T-helper 17 cell (primary cell): ENCODE measurements around the gene PTGDR. TPM values are rescaled to one million over a fixed set of nuclear protein-coding genes. Genes with fewer than 3 reads are reported as not detected.
A peak's percentile ranks its signal among the peaks of the same experiment; 100 is the strongest.

ENCODE experiments used
- ATAC-seq: fragments of 150-1000 bp; cut with Tn5 transposase; 2 replicates; pipeline ENCODE4 v1.10.0; 2021; ENCODE audit warnings: mild to moderate bottlenecking, moderate library complexity
- DNase-seq, 3 donors: peaks; one replicate each; pipeline versions ENCODE4 v3.0.0 to v3.0.0-alpha.2; 2020 to 2021
- H3K9me3 ChIP-seq: one replicate; pipeline ENCODE4 v1.7.0; 2013; ENCODE audit warnings: low read length, mild to moderate bottlenecking; ENCODE audit not compliant: control insufficient read depth, poor library complexity, severe bottlenecking
- H3K27ac Mint-ChIP-seq: one replicate; pipeline ENCODE4 v1.8.0; 2022; ENCODE audit warnings: mild to moderate bottlenecking, moderate library complexity, mixed read lengths
- H3K27me3 Mint-ChIP-seq: one replicate; pipeline ENCODE4 v1.8.0; 2022; ENCODE audit warnings: mixed read lengths
- H3K36me3 Mint-ChIP-seq: one replicate; pipeline ENCODE4 v1.8.0; 2022; ENCODE audit warnings: low read depth, mixed read lengths
- H3K4me1 Mint-ChIP-seq: one replicate; pipeline ENCODE4 v1.8.0; 2022; ENCODE audit warnings: mild to moderate bottlenecking, mixed read lengths
- H3K4me3 Mint-ChIP-seq: one replicate; pipeline ENCODE4 v1.8.0; 2022; ENCODE audit warnings: mild to moderate bottlenecking, moderate library complexity, mixed read lengths
- total RNA-seq, 4 donors: library from RNA in 2 of 4; stranded (reverse) in 2 of 4; gene quantifications; one replicate each; pipeline ENCODE4 v1.2.3 and lab custom pipeline; 2022 to 2026

PTGDR gene, protein sequence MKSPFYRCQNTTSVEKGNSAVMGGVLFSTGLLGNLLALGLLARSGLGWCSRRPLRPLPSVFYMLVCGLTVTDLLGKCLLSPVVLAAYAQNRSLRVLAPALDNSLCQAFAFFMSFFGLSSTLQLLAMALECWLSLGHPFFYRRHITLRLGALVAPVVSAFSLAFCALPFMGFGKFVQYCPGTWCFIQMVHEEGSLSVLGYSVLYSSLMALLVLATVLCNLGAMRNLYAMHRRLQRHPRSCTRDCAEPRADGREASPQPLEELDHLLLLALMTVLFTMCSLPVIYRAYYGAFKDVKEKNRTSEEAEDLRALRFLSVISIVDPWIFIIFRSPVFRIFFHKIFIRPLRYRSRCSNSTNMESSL
- total RNA-seq (1 to 10 TPM; 2.5 to 3.7 TPM), total RNA-seq (lab: John Stamatoyannopoulos, UW) (0 to 1.8 reads per million in 2 donors)

DNA sequence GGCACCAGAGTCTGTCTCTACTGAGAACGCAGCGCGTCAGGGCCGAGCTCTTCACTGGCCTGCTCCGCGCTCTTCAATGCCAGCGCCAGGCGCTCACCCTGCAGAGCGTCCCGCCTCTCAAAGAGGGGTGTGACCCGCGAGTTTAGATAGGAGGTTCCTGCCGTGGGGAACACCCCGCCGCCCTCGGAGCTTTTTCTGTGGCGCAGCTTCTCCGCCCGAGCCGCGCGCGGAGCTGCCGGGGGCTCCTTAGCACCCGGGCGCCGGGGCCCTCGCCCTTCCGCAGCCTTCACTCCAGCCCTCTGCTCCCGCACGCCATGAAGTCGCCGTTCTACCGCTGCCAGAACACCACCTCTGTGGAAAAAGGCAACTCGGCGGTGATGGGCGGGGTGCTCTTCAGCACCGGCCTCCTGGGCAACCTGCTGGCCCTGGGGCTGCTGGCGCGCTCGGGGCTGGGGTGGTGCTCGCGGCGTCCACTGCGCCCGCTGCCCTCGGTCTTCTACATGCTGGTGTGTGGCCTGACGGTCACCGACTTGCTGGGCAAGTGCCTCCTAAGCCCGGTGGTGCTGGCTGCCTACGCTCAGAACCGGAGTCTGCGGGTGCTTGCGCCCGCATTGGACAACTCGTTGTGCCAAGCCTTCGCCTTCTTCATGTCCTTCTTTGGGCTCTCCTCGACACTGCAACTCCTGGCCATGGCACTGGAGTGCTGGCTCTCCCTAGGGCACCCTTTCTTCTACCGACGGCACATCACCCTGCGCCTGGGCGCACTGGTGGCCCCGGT is at the start of gene PTGDR:
PTGDR (plus strand) TSS at position 198 of the 778 bp plus-strand sequence; CDS start at position 315, 117 bp downstream.
- Mint-ChIP-seq H3K27me3 (peaks cover 29% of the 10 kb centered on the region), H3K27ac (peak within 1 kb of the TSS; percentile 6), H3K4me1 (peaks cover 43% of the 10 kb centered on the region), H3K4me3 (peak within 1 kb of the TSS; percentile 98), H3K36me3 (peaks cover 5% of the 10 kb centered on the region)
- ATAC-seq (peak; percentile 81), DNase-seq (peak in 1 of 3 donors; percentile 11)
- H3K9me3 ChIP-seq: no peaks in the 10 kb centered on the region

DNA sequence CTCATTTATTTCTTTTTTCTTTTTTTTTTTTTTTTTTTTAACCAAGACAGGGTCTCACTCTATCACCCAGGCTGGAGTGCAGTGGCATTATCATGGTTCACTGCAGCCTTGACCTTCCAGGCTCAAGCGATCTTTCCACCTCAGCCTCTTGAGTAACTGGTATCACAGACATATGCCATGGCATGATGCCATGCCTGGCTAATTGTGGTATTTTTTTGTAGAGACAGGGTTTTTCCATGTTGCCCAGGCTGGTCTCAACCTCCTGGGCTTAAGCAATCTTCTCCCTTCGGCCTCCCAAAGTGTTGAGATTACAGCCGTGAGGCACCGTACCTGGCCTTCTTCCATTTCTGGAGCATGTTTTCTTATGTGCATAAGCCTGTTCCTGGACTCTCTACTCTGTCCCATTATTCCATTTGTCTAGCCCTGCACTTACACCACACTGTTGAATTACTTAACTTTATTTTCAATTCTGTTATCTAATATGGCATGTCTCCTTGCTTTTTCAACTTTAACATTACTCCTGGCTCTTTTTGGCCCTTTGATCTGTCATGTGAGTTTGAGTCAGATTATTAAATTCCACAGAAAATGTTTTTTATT is 47.9 kb upstream of the PTGDR start:
- DNase-seq (no peak), ATAC-seq (no peak)
- Mint-ChIP-seq H3K4me1 (peaks cover 12% of the 10 kb centered on the region), H3K27ac (no peak overlapping the region), H3K4me3 (no peak overlapping the region), H3K36me3 (peaks cover 3% of the 10 kb centered on the region), H3K27me3 (no peaks in the 10 kb centered on the region)
- H3K9me3 ChIP-seq: no peaks in the 10 kb centered on the region

DNA sequence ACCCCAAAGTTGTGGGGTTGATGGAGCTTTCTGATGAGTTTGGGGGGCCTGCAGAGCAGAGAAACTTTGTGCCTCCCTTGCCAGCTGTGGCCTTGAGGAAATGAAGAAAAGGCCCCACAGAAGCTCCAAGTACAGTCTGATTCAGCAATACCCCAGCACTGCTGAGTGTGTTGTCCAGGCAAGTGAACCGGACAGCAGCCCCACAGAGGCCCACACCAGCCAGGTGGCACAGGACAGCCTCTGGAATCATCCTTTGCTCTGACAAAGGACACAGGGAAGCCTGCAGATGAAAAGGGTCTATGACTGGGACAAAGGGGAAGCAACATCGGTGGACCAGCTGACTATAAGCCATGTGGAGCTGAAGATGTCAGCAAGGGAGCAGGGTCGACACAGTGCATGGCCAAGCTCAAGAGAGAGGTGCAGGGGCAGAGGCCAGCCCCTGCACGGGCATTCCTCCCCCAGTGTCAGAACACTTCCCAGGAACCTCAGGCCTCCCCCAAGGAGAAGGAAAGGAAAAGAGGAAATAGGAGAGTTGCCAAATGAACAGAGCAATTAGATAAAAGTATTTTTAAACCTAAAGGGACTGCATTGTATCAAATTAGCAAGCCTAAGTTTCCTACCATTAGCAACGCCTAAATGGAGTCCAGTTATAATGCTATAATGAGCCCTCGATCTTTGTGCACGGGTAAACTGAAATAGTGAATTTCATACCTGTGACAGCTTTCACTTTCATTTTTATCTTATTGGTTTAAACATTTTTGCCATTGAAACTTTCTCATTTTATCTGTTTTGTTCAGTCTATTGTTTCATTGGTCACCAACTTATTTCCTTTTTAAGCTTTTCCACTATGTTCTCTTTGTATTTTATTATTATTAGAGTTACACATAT is 46.3 kb upstream of the PTGDR start:
- H3K4me1 Mint-ChIP-seq: peaks cover 12% of the 10 kb centered on the region
- peaks cover 3% of the 10 kb centered on the region for H3K36me3 Mint-ChIP-seq
- H3K4me3 Mint-ChIP-seq: peak overlapping the region; percentile 85
- DNase-seq (no peak), ATAC-seq (no peak)
- no peaks in the 10 kb centered on the region for H3K9me3 ChIP-seq
- peak overlapping the region; percentile 94 for H3K27ac Mint-ChIP-seq
- H3K27me3 Mint-ChIP-seq: no peaks in the 10 kb centered on the region

DNA sequence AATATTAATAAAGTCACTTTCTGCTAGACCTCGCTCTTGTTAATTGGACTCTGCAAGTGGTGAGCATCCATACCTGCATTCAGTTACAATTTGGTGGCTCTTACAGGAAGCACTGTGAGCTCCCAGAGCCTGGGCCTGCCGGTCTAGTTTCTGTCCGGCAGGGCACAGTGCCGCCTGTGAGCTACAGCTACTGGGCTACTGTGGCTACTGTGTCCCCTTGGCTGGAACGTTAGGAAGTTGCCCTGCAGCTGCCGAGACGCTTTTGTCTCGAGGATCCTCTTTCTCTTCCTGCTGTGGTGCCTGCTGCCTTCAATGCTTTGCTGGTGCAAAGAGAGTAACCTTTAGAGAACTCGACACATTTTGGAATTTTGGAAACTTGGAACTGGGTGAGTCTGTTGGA is 44.6 kb upstream of the PTGDR start:
- H3K36me3 Mint-ChIP-seq: peaks cover 3% of the 10 kb centered on the region
- ATAC-seq: no peak
- no peak overlapping the region for H3K4me3 Mint-ChIP-seq
- peaks cover 12% of the 10 kb centered on the region for H3K4me1 Mint-ChIP-seq
- peak overlapping the region; percentile 21 for H3K27ac Mint-ChIP-seq
- H3K27me3 Mint-ChIP-seq: no peaks in the 10 kb centered on the region
- DNase-seq: no peak
- H3K9me3 ChIP-seq: no peaks in the 10 kb centered on the region

DNA sequence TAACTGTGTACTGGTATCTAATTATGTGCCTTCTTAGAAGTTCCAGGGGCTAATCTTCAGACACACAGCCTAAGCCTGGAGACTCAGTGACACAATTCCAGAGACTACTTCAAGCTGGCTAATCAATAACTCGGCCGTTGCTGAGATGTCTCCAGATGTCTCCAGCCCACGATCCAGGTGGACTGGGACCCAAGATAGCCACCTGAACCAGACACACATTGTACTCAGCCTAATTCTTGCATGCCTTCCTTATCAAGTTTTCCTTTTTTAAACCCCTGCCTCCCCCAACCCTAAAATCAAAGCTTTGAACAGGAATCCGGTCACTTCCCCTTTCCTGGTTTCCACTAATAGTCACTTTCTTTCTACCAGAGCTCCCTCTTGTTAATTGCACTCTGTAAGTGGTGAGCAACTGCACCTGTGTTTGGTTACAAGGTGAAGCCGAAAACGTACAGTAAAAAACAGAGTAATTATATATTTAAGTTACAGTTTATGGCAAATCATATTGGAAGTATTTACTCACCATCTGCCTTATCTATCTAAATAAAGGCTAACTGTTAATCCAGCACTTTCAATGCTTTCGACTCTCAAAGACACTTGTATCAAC is 39.8 kb upstream of the PTGDR start:
- Mint-ChIP-seq H3K36me3 (no peaks in the 10 kb centered on the region), H3K27me3 (no peaks in the 10 kb centered on the region), H3K27ac (no peak overlapping the region), H3K4me3 (no peak overlapping the region), H3K4me1 (peaks cover 4% of the 10 kb centered on the region)
- no peaks in the 10 kb centered on the region for H3K9me3 ChIP-seq
- ATAC-seq: no peak
- no peak for DNase-seq

DNA sequence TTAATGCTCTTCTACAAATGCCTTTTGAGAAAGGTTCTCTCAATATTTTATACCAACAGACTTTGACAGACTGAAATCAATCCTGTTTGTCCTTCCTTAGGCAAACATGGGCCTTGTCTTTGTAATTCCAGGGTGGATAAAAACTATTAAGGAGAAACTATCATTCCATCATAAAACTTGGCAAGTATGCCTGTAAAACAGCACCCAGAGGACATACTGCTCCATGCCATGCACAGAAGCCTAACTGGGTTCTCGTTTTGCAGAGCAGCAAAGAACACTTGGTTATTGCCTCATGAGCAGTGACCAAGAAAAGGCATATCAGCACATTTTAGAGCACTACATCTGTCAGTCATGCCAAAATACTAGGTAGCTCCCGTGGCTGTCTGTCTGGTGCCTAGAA is 33.8 kb upstream of the PTGDR start:
- H3K4me3 Mint-ChIP-seq: no peak overlapping the region
- DNase-seq (no peak), ATAC-seq (no peak)
- H3K9me3 ChIP-seq: no peaks in the 10 kb centered on the region
- peaks cover 8% of the 10 kb centered on the region for H3K4me1 Mint-ChIP-seq
- H3K27ac Mint-ChIP-seq: no peak overlapping the region
- peaks cover 2% of the 10 kb centered on the region for H3K36me3 Mint-ChIP-seq
- no peaks in the 10 kb centered on the region for H3K27me3 Mint-ChIP-seq

DNA sequence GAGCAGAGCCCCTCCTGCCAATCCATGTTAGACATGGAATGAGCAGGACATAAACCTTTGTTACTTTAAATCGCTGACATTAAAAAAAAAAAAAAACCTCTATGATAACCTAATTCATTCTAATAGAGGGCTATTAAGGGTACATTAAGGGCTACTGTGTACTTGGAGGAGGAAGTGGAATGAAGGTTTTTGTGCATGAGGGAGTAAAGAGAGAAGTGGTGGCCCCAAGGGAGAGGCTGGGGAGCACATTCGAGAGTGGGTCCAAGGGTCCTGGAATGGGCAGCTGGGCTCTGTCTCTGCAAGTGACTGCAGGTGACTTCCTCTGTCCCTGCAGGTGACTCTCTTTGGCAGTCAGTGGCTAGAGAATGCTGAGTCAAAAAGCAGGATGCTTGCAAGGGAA is 32.1 kb upstream of the PTGDR start:
- no peak overlapping the region for H3K27ac Mint-ChIP-seq
- no peaks in the 10 kb centered on the region for H3K27me3 Mint-ChIP-seq
- peaks cover 2% of the 10 kb centered on the region for H3K36me3 Mint-ChIP-seq
- H3K4me1 Mint-ChIP-seq: peaks cover 10% of the 10 kb centered on the region
- no peak overlapping the region for H3K4me3 Mint-ChIP-seq
- H3K9me3 ChIP-seq: no peaks in the 10 kb centered on the region
- DNase-seq: no peak
- no peak for ATAC-seq

DNA sequence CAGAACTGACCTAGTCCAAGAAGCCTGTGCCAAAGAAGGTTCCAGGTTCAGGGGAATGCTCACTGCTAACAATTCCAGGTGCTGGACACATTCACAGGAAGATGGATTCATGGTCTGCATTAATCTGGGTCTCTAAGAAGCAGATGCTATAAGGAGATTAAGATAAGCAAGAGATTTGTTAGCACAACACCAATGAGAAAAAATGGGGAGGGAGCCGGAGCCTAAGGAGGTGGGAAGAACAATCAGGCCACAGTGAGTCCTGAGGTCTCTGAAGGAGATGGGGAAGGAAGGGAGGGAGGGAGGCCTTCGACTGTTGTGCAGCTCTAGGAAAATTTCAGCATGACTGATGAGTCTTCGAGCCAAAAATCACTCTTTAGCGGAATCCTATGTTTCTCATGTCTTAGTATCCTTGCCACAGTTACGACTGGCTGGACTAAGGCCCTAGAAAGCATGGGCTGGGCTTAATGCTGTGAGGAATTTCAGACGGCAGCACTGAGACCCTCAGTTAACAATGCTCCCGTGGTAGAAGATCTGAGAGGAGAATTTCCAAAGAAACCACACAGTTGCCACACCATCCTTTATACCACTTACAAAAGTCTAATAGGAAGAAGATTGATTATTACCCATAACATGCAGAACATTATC is 31.5 kb upstream of the PTGDR start:
- no peaks in the 10 kb centered on the region for H3K27me3 Mint-ChIP-seq
- H3K36me3 Mint-ChIP-seq: peaks cover 2% of the 10 kb centered on the region
- H3K9me3 ChIP-seq: no peaks in the 10 kb centered on the region
- H3K4me3 Mint-ChIP-seq: no peak overlapping the region
- DNase-seq: no peak
- no peak for ATAC-seq
- H3K4me1 Mint-ChIP-seq: peaks cover 15% of the 10 kb centered on the region
- no peak overlapping the region for H3K27ac Mint-ChIP-seq

DNA sequence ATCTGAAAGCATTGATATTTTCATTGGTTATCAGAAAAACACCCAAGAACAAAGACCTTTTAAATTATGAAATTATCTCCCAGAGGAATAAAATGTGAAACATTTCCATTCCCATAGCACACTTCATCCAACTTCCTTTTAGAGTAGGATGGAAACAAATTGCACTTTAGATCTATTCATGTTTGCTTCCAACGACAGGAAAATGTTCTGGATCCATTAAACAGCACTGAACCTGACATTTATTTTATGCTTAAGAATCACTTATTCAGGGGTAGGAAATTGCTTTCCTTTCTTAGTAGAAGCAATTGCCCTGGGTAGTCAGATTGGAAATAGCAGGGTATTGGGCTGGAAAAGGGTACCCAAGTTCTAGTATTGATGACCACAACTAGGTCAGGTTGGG is 28.8 kb upstream of the PTGDR start:
- H3K9me3 ChIP-seq: no peaks in the 10 kb centered on the region
- Mint-ChIP-seq H3K4me1 (peaks cover 16% of the 10 kb centered on the region), H3K4me3 (no peak overlapping the region), H3K27ac (no peak overlapping the region), H3K27me3 (no peaks in the 10 kb centered on the region), H3K36me3 (peaks cover 2% of the 10 kb centered on the region)
- DNase-seq: no peak
- no peak for ATAC-seq

DNA sequence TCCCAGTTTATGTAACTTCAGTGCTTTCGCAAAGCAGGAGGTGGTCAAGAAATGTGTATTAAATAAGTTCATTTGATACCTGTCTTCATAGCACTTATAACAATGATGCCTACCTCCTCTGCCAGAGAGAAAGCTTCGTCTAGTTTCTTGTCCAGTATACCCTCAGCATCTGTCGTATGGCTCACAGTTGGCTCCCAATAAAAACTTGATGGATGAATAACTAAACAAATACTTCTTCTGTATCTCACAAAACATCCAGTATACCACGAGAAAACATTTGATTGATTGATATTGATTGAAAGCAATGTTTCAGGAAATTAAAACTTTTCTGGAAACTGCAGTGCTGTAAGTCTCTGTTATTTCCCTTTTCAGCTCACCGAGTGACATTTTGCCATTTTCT is 26.9 kb upstream of the PTGDR start:
- H3K4me3 Mint-ChIP-seq: no peak overlapping the region

DNA sequence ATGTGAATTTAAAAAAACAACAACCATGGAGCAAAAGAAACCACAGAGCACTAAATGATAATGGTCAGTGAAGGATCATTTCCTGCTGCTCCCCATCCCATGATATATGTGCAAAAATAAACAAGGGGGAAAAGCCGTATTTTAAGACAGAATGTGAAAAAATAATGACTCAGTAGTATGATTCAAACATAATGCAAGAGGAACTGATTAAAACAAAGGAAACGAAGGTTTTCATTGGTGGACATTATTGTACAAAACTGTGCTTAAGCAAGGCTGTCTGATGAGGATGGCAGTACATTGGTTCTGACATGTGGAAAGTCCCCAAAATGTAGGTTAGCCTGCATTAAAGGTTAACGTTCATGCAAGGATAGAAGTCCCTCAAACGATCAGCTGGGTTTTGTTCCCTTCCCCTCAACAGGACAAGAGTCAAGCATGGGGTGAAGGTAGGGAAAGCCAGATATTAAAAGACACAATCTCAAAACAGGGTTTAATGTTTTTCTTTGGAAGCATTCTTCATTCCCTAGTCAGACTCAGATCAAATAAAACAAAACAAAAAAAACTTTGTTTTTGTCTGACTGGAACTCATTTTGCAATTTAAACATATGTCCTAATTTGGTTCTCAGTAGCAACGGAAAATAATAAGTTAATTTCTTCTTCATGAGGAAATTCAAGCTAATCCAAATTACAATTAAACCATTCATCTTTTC is 26.3 kb upstream of the PTGDR start:
- peaks cover 15% of the 10 kb centered on the region for H3K4me1 Mint-ChIP-seq
- no peak for DNase-seq
- H3K4me3 Mint-ChIP-seq: no peak overlapping the region
- H3K36me3 Mint-ChIP-seq: peaks cover 3% of the 10 kb centered on the region
- H3K27me3 Mint-ChIP-seq: no peaks in the 10 kb centered on the region
- no peak overlapping the region for H3K27ac Mint-ChIP-seq
- peak; percentile 62 for ATAC-seq
- no peaks in the 10 kb centered on the region for H3K9me3 ChIP-seq

More for the DNA sequence above, 26.9 kb upstream of the PTGDR start:
- H3K4me1 Mint-ChIP-seq: peaks cover 15% of the 10 kb centered on the region
- no peaks in the 10 kb centered on the region for H3K9me3 ChIP-seq
- H3K27me3 Mint-ChIP-seq: no peaks in the 10 kb centered on the region
- ATAC-seq: no peak
- DNase-seq: no peak
- peak overlapping the region; percentile 37 for H3K27ac Mint-ChIP-seq
- H3K36me3 Mint-ChIP-seq: peaks cover 3% of the 10 kb centered on the region
